Measurements from ENCODE around the gene MRM2. TPM values are rescaled to one million over a fixed set of nuclear protein-coding genes. Genes with fewer than 3 reads are reported as not detected.

Gene MRM2
- polyA plus RNA-seq, 1 donor from 2014 or later = 21.4 TPM

DNA sequence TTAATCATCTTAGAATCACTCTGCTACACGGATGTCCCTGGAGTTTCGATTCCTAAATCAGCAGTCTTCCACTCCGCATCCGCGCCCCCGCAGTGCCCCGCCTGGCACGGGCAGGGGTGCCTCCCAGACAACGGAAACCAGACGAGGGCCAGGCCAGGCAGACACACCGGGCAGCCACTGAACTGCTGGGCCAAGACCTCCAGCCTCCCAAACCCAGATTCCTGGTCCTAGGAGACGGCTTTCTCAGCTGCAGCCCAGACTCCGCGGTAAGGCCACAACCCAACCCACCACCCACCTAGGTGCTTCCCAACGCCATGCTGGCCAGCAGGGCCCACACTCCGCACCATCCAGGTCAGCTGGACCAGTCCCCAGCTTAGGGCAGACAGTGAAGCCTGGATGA lies 42.5 kb downstream of the MRM2 start:
- Histone ChIP-seq H3K9ac (ENCODE audit: low read length) (no peak overlapping the region), H3K27me3 (ENCODE audit: insufficient read depth, low read depth, low read length) (no peaks in the 10 kb centered on the region), H3F3A (ENCODE audit: insufficient read depth, low read length, poor library complexity, severe bottlenecking) (no peaks in the 10 kb centered on the region), H3K4me3 (ENCODE audit: low read length) (no peak overlapping the region), H4K20me1 (ENCODE audit: insufficient read depth) (no peaks in the 10 kb centered on the region), H3K36me3 (ENCODE audit: insufficient read depth, low read length) (peaks cover 4% of the 10 kb centered on the region), H3K27ac (ENCODE audit: low read length) (no peak overlapping the region), H3K9me3 (ENCODE audit: low read length) (no peaks in the 10 kb centered on the region), H3K9me2 (ENCODE audit: insufficient read depth, low read length) (no peaks in the 10 kb centered on the region), H2AFZ (ENCODE audit: low read depth, low read length) (no peak overlapping the region), H3K4me2 (ENCODE audit: low read length) (no peak overlapping the region), H3K79me2 (replicated peaks; ENCODE audit: insufficient read depth, low read length) (no peaks in the 10 kb centered on the region)
- TF ChIP-seq, protein P1, sequence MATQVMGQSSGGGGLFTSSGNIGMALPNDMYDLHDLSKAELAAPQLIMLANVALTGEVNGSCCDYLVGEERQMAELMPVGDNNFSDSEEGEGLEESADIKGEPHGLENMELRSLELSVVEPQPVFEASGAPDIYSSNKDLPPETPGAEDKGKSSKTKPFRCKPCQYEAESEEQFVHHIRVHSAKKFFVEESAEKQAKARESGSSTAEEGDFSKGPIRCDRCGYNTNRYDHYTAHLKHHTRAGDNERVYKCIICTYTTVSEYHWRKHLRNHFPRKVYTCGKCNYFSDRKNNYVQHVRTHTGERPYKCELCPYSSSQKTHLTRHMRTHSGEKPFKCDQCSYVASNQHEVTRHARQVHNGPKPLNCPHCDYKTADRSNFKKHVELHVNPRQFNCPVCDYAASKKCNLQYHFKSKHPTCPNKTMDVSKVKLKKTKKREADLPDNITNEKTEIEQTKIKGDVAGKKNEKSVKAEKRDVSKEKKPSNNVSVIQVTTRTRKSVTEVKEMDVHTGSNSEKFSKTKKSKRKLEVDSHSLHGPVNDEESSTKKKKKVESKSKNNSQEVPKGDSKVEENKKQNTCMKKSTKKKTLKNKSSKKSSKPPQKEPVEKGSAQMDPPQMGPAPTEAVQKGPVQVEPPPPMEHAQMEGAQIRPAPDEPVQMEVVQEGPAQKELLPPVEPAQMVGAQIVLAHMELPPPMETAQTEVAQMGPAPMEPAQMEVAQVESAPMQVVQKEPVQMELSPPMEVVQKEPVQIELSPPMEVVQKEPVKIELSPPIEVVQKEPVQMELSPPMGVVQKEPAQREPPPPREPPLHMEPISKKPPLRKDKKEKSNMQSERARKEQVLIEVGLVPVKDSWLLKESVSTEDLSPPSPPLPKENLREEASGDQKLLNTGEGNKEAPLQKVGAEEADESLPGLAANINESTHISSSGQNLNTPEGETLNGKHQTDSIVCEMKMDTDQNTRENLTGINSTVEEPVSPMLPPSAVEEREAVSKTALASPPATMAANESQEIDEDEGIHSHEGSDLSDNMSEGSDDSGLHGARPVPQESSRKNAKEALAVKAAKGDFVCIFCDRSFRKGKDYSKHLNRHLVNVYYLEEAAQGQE (IDR thresholded peaks at IDR 0.05; ENCODE audit: borderline replicate concordance) = no peak
- TF ChIP-seq, protein P2, sequence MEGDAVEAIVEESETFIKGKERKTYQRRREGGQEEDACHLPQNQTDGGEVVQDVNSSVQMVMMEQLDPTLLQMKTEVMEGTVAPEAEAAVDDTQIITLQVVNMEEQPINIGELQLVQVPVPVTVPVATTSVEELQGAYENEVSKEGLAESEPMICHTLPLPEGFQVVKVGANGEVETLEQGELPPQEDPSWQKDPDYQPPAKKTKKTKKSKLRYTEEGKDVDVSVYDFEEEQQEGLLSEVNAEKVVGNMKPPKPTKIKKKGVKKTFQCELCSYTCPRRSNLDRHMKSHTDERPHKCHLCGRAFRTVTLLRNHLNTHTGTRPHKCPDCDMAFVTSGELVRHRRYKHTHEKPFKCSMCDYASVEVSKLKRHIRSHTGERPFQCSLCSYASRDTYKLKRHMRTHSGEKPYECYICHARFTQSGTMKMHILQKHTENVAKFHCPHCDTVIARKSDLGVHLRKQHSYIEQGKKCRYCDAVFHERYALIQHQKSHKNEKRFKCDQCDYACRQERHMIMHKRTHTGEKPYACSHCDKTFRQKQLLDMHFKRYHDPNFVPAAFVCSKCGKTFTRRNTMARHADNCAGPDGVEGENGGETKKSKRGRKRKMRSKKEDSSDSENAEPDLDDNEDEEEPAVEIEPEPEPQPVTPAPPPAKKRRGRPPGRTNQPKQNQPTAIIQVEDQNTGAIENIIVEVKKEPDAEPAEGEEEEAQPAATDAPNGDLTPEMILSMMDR (IDR thresholded peaks at IDR 0.05; ENCODE audit: poor library complexity, severe bottlenecking) = no peak
- no peak for TF ChIP-seq RAD21 (conservative IDR thresholded peaks at IDR 0.05)
- TF ChIP-seq EZH2 (IDR thresholded peaks at IDR 0.05; ENCODE audit: borderline replicate concordance, insufficient read depth, low read length, poor library complexity, severe bottlenecking) = no peak
- TF ChIP-seq SMC3 (conservative IDR thresholded peaks at IDR 0.05; ENCODE audit: poor library complexity) = no peak
- TF ChIP-seq EP300 (conservative IDR thresholded peaks at IDR 0.05; ENCODE audit: poor library complexity, severe bottlenecking) = no peak
- no peak for TF ChIP-seq MXI1 (conservative IDR thresholded peaks at IDR 0.05; ENCODE audit: poor library complexity, severe bottlenecking)
- TF ChIP-seq TAF1 (IDR thresholded peaks at IDR 0.05; ENCODE audit: low read depth) = no peak
- TF ChIP-seq POLR2AphosphoS5 (IDR thresholded peaks at IDR 0.05) = no peak

DNA sequence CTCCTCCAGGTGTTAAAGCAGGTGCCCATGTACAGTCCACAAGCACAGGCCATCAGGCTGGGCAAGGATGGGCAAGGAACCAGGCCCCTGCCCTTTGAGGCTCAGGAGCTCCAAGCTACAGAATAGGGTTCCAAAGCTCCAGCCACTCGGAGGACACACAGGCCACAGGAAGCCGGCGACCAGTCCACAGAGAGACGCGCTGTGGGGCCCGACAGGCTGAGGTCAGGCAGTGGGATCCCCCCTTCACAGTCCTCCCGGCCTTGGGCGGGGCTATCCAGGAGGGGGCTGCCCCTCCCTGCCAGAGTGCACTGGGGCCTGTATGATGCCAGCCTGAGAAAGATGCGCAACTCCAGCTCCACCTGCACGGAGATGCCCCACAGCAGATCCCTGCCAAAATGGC lies 43.2 kb downstream of the MRM2 start:
- no peak overlapping the region for H3K27ac ChIP-seq (ENCODE audit: low read length)
- H3K9ac ChIP-seq (ENCODE audit: low read length) = no peak overlapping the region
- no peaks in the 10 kb centered on the region for H3K79me2 ChIP-seq (replicated peaks; ENCODE audit: insufficient read depth, low read length)
- H3K4me2 ChIP-seq (ENCODE audit: low read length) = no peak overlapping the region
- no peak overlapping the region for H3K4me3 ChIP-seq (ENCODE audit: low read length)
- TF ChIP-seq, protein P1 (IDR thresholded peaks at IDR 0.05; ENCODE audit: borderline replicate concordance) = no peak
- TF ChIP-seq MXI1 (conservative IDR thresholded peaks at IDR 0.05; ENCODE audit: poor library complexity, severe bottlenecking) = no peak
- no peak for TF ChIP-seq SMC3 (conservative IDR thresholded peaks at IDR 0.05; ENCODE audit: poor library complexity)
- TF ChIP-seq POLR2AphosphoS5 (IDR thresholded peaks at IDR 0.05) = no peak
- TF ChIP-seq RAD21 (conservative IDR thresholded peaks at IDR 0.05) = no peak
- no peak for TF ChIP-seq EP300 (conservative IDR thresholded peaks at IDR 0.05; ENCODE audit: poor library complexity, severe bottlenecking)
- no peak for TF ChIP-seq TAF1 (IDR thresholded peaks at IDR 0.05; ENCODE audit: low read depth)
- no peak for TF ChIP-seq EZH2 (IDR thresholded peaks at IDR 0.05; ENCODE audit: borderline replicate concordance, insufficient read depth, low read length, poor library complexity, severe bottlenecking)
- TF ChIP-seq, protein P2 (IDR thresholded peaks at IDR 0.05; ENCODE audit: poor library complexity, severe bottlenecking) = no peak
- peaks cover 4% of the 10 kb centered on the region for H3K36me3 ChIP-seq (ENCODE audit: insufficient read depth, low read length)
- H2AFZ ChIP-seq (ENCODE audit: low read depth, low read length) = no peak overlapping the region
- H4K20me1 ChIP-seq (ENCODE audit: insufficient read depth) = no peaks in the 10 kb centered on the region
- no peaks in the 10 kb centered on the region for H3K9me2 ChIP-seq (ENCODE audit: insufficient read depth, low read length)
- no peaks in the 10 kb centered on the region for H3K9me3 ChIP-seq (ENCODE audit: low read length)
- no peaks in the 10 kb centered on the region for H3K27me3 ChIP-seq (ENCODE audit: insufficient read depth, low read depth, low read length)
- H3F3A ChIP-seq (ENCODE audit: insufficient read depth, low read length, poor library complexity, severe bottlenecking) = no peaks in the 10 kb centered on the region
